Osteocyte (in vitro differentiated cells): ENCODE measurements around the gene ONECUT3. TPM values are rescaled to one million over a fixed set of nuclear protein-coding genes. Genes with fewer than 3 reads are reported as not detected.

Source experiments
- DNase-seq: peaks from one replicate; pipeline ENCODE4 v3.0.0; 2021; ENCODE audit warnings: mixed read lengths; ENCODE audit not compliant: unreplicated experiment; ENCODE audit errors: extremely low spot score
- H3K27ac Mint-ChIP-seq: one replicate; pipeline ENCODE4 v1.8.0; 2021; ENCODE audit warnings: mild to moderate bottlenecking, mixed read lengths; ENCODE audit not compliant: unreplicated experiment
- H3K27me3 Mint-ChIP-seq: one replicate; pipeline ENCODE4 v1.8.0; 2021; ENCODE audit warnings: mixed read lengths; ENCODE audit not compliant: unreplicated experiment
- H3K36me3 Mint-ChIP-seq: one replicate; pipeline ENCODE4 v1.8.0; 2021; ENCODE audit warnings: mixed read lengths; ENCODE audit not compliant: unreplicated experiment
- H3K4me1 Mint-ChIP-seq: one replicate; pipeline ENCODE4 v1.8.0; 2021; ENCODE audit warnings: mixed read lengths; ENCODE audit not compliant: unreplicated experiment
- H3K4me3 Mint-ChIP-seq: one replicate; pipeline ENCODE4 v1.8.0; 2021; ENCODE audit warnings: mild to moderate bottlenecking, moderate library complexity, mixed read lengths; ENCODE audit not compliant: unreplicated experiment
- H3K9me3 Mint-ChIP-seq: one replicate; pipeline ENCODE4 v1.8.0; 2021; ENCODE audit warnings: mixed read lengths; ENCODE audit not compliant: unreplicated experiment
- total RNA-seq: library from RNA; stranded (reverse); gene quantifications from 2 replicates; pipeline ENCODE4 v1.2.1, GENCODE V29; 2021
- TF ChIP-seq, protein P1 (sequence below): fragments of 200-600 bp; sonication (generic); IDR thresholded peaks from 2 replicates; pipeline ENCODE4 v1.5.0; 2021; ENCODE audit warnings: antibody characterized with exemption, mild to moderate bottlenecking, moderate library complexity

Gene ONECUT3
- total RNA-seq, 1 donor from 2014 or later: not detected

DNA sequence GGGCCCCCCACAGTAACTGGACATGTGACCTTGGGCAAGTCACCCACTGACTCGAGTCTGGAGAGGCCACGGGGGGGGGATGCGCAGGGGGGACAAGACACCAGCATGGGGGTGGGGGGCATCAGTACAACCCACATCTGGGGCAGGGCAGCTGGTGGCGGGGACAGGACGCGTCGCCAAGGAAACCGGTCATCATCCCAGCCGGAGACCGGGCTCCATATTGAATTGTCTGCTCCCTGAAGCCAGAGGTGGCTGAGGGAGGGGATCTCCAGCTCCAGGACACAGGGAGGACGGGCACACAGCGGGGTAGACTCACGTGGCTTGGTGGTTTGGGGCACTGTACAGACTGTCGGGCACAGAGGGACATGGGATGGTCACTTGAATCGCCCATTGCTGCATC is 11.4 kb downstream of the ONECUT3 start:
- Mint-ChIP-seq H3K4me1 (no peaks in the 10 kb centered on the region), H3K9me3 (no peaks in the 10 kb centered on the region), H3K27ac (no peak overlapping the region), H3K4me3 (no peak overlapping the region), H3K27me3 (peaks cover 55% of the 10 kb centered on the region), H3K36me3 (no peaks in the 10 kb centered on the region)
- no peak for DNase-seq
- TF ChIP-seq, protein P1, sequence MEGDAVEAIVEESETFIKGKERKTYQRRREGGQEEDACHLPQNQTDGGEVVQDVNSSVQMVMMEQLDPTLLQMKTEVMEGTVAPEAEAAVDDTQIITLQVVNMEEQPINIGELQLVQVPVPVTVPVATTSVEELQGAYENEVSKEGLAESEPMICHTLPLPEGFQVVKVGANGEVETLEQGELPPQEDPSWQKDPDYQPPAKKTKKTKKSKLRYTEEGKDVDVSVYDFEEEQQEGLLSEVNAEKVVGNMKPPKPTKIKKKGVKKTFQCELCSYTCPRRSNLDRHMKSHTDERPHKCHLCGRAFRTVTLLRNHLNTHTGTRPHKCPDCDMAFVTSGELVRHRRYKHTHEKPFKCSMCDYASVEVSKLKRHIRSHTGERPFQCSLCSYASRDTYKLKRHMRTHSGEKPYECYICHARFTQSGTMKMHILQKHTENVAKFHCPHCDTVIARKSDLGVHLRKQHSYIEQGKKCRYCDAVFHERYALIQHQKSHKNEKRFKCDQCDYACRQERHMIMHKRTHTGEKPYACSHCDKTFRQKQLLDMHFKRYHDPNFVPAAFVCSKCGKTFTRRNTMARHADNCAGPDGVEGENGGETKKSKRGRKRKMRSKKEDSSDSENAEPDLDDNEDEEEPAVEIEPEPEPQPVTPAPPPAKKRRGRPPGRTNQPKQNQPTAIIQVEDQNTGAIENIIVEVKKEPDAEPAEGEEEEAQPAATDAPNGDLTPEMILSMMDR: no peak

DNA sequence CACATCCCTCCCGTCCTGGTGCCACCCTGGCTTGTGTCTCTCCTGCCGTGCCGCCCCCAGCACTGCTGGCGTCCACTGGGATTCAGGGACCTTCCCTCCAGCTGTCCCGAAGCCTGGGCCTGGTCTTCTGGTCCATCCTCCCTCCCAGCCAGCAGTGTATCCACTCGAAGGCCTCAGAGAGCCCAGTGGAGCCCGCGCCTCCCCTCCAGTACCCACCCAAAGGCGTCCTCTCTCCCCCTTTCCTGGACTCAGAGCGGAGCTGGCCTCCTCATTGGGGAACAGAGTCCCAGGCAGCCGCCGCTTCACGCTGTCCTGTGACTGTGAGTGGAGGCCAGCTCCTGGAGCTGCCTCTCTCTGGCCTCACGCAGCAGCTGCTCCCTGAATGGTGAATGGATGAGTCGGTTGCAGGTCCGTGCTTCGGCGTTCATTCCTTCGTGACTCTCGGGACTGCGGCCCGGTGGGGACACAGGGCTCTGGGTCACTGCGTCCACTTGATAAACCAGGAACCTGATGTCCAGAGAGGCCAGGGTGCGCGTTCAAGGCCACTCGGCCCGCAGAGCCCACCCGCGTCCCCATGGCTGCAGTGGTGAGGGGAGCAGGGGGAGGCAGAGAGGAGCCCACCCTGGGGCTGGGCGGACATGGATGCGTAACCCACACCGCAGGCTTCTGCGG is 12.1 kb downstream of the ONECUT3 start:
- TF ChIP-seq, protein P1: no peak
- no peak overlapping the region for H3K27ac Mint-ChIP-seq
- no peaks in the 10 kb centered on the region for H3K36me3 Mint-ChIP-seq
- peaks cover 51% of the 10 kb centered on the region for H3K27me3 Mint-ChIP-seq
- no peak for DNase-seq
- no peaks in the 10 kb centered on the region for H3K4me1 Mint-ChIP-seq
- H3K4me3 Mint-ChIP-seq: no peak overlapping the region
- peaks cover 5% of the 10 kb centered on the region for H3K9me3 Mint-ChIP-seq

DNA sequence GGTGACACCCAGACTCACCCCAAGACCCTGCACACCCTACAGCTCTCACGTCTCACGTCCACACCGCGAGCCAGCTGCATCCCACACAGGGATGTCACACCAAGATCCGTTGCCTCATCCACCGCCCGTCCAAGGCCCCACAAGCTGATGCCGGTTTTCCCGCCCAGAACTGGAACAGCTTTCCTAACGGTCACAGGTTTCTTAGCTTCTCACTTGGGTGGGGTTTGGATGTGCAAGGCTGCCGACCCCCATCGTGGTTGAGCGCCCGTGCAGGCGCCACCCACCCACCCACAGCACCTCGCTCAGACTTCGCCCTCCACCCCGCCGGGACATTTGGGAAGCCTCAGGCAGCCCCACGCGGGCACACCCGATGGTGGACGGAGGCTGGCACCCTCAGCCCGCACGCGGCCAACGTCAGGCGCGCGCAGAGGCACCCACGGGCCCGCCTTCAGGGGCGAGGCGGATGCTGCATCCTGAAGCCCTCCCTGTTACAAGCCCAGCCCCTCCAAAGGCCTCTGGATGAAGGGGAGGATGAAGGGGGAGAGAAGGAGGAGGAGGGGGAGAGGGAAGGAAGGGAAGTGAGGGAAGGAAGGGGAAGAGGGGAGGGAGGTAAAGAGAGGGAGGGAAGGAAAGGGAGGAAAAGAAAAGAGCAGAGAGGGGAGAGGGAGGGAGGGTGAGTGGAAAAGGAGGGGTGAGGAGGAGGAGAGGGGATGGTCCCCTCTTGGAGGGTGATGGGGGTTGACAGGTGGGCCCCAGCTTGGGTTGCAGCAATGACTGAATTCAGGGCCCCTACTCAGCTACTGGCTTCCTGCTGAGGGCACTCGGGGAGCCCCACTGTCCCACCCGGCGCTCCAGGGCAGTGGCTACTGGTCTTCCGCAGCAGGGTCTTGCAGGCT is 12.8 kb downstream of the ONECUT3 start:
- Mint-ChIP-seq H3K27me3 (peaks cover 50% of the 10 kb centered on the region), H3K4me1 (no peaks in the 10 kb centered on the region), H3K27ac (no peak overlapping the region), H3K36me3 (no peaks in the 10 kb centered on the region), H3K4me3 (no peak overlapping the region), H3K9me3 (peaks cover 12% of the 10 kb centered on the region)
- TF ChIP-seq, protein P1: no peak
- DNase-seq: no peak

DNA sequence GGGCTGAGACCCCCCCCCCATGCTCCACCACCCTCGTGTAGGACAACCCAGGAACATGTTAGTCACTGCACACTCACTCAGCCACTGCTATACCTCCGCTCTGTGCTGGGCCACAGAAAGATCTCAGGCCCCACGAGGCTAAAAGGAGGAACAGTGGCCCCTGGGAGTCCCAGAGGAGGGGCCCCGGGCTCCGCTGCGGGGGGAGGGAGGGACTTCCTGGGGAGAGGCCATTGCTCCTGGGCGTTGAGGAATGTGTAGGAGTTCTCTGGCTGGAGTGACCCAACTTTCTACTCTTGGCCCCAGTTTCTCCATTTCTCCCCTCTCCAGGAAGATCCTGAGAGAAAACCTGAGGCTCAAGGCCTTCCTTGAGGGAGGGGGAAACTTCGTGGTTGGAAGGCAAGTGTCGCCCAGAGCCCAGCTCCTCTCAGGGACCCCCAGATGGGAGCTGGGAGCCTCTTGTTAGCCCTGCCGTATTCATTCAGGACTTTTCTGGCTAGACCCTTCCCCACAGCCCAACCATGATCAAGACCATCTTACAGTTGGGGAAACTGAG is 13.6 kb downstream of the ONECUT3 start:
- Mint-ChIP-seq H3K9me3 (peaks cover 12% of the 10 kb centered on the region), H3K27me3 (peaks cover 44% of the 10 kb centered on the region), H3K4me3 (no peak overlapping the region), H3K4me1 (no peaks in the 10 kb centered on the region), H3K36me3 (no peaks in the 10 kb centered on the region), H3K27ac (no peak overlapping the region)
- TF ChIP-seq, protein P1: no peak
- no peak for DNase-seq

DNA sequence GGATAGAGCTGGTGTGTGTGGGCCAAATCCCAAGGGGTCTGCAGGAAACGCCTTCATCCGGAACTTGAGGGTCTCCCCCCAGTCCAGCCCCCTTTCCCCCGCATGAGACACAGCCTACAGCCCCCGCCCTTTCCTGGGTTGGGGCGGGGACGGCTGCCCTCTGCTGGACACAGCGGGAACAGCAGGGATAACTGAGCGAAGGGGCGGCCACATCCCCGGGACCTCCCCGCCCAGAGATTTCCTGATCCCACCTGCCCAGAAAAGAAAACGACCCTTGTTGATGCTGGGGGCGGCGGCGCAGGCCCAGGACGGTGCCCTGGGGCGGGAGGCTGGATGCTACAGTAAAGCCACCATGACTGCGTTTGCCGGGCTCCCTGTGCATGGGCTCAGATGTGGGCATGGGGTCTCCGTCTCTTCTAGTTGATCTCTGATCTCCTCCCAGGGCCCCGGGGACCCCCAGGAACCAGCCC is 14.2 kb downstream of the ONECUT3 start:
- no peak for DNase-seq

More for the DNA sequence above, 14.2 kb downstream of the ONECUT3 start:
- Mint-ChIP-seq H3K4me3 (no peak overlapping the region), H3K9me3 (peaks cover 12% of the 10 kb centered on the region), H3K27ac (no peak overlapping the region), H3K4me1 (no peaks in the 10 kb centered on the region), H3K27me3 (peaks cover 46% of the 10 kb centered on the region), H3K36me3 (no peaks in the 10 kb centered on the region)
- TF ChIP-seq, protein P1: peak; percentile 93
